Subcutaneous adipose tissue (tissue), 4 donors: ENCODE data around the gene INTS11. TPM values are rescaled to one million over a fixed set of nuclear protein-coding genes. Genes with fewer than 3 reads are reported as not detected.

ENCODE experiments used
- total RNA-seq, 4 donors: library from RNA; depleted of rRNA; stranded (reverse); fragments of >200 nt; gene quantifications; one replicate each; pipeline ENCODE4 v1.1.0, GENCODE V29; 2016
- TF ChIP-seq, protein P1 (sequence below): fragments of 450-650 bp; IDR thresholded peaks from one replicate; pipeline ENCODE4 v1.5.1; 2016; ENCODE audit warnings: low read depth, mild to moderate bottlenecking, control low read depth, antibody characterized with exemption, moderate library complexity

Gene INTS11
- total RNA-seq, 4 donors from 2014 or later = 50.5 to 122 (median 60.6) TPM

GRCh38 chr1:1306070-1306660 is 18.3 kb downstream of the INTS11 start:
- TF ChIP-seq, protein P1, sequence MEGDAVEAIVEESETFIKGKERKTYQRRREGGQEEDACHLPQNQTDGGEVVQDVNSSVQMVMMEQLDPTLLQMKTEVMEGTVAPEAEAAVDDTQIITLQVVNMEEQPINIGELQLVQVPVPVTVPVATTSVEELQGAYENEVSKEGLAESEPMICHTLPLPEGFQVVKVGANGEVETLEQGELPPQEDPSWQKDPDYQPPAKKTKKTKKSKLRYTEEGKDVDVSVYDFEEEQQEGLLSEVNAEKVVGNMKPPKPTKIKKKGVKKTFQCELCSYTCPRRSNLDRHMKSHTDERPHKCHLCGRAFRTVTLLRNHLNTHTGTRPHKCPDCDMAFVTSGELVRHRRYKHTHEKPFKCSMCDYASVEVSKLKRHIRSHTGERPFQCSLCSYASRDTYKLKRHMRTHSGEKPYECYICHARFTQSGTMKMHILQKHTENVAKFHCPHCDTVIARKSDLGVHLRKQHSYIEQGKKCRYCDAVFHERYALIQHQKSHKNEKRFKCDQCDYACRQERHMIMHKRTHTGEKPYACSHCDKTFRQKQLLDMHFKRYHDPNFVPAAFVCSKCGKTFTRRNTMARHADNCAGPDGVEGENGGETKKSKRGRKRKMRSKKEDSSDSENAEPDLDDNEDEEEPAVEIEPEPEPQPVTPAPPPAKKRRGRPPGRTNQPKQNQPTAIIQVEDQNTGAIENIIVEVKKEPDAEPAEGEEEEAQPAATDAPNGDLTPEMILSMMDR = no peak

DNA sequence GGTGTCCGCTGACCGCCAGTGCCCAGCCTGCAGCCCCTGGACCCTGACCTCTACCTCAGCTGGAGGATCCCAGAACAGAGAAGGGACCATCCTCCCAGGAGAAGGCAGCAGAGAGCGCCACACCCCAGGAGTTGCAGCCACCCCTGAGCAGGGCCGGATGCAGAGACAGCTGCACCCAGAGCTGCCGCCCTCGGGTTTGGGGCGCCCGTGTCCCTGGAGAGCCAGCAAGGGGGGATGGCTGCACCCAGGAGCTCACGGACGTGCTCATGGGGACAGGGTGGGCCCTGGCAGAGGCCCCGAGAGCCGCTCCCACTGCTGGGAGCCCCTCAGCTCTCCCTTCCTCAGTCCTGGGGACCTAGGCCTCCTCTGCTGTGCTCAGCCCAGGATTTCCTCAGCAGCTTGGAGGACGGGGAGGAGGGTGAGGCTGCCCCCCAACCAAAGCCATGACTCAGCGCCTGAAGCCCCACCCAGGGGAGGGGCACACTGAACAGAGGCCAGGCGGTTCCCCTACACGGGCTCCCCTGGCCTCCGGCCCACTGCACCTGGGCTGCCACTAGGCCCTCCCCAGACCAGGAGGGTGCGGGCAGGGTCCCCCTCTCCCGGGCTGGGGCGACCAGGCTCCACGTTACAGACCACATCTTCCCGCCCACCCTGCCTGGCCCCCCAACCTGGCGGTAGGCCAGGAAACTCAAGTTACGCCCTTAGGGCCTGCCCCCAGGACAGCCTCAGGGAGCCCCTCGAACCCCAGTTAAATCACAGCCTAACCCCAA is 19.0 kb downstream of the INTS11 start:
- TF ChIP-seq, protein P1 = no peak

DNA sequence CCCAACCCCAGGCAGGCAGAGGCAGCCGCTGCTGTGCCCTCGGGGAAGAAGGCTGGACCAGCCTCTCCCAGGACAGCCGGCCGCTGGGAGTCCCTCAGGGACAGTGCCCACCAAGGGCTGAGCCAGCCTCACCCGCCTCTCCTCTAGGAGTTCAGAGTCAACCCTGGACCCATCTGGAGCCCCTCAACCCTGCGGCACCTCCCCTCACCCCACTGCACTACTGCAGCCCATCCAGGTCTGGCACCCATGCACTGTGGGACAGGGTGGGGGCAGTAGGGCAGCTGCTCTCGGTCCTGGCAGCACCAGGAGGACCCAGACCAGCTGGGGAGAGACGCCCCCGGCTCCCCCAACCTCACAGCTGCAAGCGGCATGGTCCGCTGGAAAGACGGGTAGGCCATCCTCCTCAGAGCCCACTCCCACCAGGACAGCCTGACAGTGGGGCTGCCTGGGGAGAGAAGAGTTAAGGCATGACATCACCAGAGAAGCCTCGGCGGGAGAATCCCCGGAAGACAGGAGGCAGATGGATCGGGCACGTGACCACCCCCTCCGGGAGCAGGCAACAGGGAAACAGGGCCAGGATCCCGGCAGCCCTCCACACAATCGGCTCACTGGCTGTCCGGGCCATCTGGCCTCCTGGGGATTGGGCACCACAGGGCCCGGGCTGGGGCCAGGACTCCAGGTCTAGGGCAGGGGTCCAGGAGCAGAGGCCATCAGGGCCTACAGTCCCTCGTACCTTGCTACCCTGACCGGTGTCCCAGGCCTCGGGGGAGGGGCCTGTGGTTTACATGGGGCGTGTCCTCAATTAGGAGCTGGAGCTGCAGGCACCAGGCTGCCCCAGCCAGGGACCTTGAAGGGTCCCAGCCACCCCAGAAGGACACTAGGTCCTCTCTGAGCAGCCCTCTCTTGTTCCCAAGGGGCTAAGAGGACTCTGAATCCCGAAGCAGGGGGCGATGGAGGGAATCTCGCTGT is 19.8 kb downstream of the INTS11 start:
- TF ChIP-seq, protein P1 = no peak

DNA sequence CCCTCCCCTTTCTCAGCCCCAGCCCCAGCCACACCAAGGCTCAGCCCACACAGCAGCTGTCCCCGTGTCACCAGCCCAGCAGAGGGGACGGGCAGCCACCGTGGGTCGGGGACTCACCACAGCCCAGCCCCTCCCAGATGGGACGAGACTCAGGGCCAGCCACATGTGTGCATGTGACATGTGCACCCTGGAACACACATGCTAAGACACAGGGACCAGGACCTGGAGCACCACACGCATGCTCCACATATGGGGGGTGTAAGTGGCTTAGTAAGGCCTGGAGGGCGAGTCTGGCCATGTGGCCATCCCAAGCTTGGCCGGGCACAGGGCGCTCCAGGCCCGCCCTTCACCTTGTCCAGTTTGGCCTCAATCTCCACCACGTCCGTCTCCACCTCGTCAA is 20.7 kb downstream of the INTS11 start:
- TF ChIP-seq, protein P1 = no peak

DNA sequence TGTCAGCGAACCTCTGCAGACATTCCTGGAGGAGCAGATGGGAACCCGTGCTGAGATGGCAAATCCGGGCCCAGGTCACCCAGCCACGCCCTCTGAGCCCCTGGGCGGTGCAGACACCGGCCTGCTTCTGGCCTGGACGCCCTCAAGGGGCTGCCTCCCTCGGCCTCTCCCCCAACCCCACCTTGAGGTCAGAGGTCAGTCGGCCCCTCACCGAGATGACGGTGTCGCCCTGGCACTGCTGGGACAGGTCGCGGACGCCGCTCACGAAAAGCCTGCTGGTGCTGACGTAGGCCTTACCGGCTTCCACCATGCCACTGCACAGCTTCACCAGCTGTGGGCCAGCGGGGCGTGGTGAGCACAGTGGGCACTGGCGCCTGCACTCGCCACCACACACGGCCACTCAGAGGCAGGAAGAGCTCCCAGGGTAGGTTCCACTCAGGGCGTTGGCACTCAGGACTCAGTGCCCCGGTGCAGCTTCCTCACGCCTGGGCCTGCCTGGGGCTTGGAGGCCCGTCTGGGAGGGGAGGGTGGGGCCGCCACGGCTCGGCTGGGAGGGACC is 21.4 kb downstream of the INTS11 start:
- TF ChIP-seq, protein P1 = no peak

DNA sequence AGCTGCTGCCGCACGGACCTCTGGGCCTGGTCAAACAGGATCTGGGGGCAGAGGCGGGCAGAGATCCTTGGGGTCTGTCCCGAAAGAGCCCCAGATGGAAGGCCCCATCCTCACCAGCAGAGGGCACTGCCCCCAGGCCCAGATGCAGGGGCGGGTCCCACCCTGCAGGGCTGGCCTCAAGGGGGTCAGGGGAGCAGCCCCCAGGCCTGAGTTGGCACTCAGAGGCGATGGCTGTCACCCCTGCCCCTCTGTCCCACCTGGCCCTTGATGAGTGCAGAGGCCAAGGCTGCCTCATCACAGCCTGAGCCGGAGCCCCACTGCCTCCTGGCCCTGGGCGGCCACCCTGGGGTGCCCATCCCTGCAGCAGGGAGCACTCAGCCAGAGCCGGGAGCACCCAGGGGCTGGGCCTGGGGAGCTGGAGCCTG is 22.4 kb downstream of the INTS11 start:
- TF ChIP-seq, protein P1 = no peak
